NCI-H1436 (cell line): ENCODE measurements around the gene IL21.
"Not testable (repeated sequence)": the region's sequence is repeated elsewhere in the genome, so short reads cannot be mapped to it uniquely, and the experiment has no call there.

Experiments used
- DNase-seq: peaks from one replicate; lab custom pipeline; 2025; lab: John Stamatoyannopoulos, UW

IL21 gene

DNA sequence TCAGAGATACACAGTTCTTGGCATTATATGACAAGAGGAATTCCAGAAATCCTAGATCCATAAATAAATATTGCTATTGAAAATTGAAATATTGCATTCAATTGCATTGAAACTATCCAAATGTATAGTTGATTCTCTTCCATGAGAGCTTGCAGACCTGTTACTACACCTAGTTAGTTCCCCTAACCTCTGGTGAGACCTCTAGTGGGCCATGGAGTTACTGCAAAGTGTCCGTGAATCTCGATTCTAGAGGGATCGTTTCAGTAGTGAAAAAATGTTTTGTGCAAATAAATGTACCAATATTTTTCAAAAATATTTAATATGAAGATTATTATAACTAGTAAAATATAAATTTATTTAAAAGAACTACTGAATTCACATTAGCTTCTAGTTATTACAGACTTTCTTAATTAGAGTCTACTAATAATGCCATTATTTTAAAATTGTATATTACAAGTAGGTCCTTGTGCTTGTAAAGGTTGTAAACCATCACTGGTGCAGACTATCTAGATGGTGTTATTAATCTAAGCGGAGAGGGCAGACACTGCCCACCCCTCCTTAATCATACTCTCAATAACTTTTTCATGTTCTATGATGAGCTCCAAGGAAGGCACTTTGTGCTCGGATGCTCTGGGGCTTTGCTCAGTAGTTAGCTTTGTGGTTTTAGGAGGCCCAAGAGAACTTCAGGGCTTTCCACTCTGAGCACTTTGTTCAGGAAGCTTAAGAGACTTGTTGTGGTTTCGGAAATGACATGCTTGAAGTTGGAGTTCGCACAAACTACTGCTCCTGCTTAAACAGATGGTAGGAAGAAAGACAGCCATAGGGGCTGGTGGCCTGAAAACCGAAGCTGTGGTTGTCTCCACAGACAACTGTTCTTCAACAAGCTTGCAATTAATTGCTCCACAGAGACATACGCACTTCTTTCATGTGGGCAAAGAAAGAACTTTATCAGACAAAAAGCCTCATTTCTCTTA, 42.8 kb downstream of the IL21 start:
- peak; percentile 1 for DNase-seq

DNA sequence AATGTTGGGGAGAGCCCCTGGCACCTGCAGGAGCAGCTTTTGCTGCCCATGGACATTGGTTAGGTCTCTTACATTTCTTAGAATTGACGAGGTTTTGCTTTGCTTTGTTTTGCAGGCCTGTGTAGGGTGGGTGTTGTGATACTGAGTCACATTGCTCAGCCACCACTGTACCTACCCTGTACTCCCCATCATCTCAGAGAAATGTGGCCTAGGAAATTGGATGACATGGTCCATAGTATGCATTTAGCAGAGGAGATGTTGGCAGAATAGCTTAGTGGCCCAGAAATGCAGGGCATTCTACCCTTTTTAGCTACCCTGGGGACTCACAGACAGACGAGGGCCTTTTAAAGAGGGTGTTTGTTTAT, 43.7 kb downstream of the IL21 start:
- no peak for DNase-seq

DNA sequence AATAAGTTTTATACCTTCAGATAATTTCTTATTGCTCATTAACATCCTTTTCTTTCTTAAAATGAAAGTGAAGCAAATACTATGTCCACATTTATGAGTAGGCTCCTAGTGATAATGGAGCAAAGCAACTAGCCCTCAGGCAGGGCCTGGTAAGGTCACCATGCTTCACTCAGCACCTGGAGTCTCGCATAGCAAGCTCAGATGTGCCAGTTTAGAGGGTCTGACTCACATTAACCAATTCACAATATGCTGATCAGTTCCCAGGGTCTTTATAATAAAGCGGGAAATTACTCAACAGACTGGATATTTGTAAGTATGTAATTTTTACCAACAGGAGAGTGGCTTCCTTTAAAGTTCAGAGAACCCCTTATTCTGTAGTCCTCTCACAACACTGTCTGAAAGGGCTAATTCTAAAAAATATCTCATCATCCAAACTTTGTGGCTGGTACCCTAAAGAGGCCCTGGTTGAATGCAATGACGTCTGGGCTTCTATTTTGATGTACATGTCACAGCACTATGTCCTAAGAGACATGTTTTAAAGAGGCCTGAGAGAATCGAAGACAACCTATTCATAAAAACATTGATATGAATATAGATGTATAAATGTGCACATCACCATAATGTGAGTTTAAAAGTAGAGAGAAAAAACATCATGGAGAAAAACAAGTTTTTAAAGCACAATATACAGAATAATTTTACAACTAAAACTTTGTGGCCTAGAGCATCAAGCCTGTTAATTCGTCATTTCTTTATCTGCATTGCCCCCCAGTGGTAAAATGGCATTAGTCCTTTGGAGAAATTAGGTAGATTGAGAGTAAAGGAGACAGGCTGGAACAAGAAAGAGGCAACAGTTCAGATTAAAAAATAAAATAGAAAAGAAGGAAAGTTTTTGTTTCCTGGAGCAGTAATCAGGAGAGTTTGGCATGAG, 44.3 kb downstream of the IL21 start:
- no peak for DNase-seq

DNA sequence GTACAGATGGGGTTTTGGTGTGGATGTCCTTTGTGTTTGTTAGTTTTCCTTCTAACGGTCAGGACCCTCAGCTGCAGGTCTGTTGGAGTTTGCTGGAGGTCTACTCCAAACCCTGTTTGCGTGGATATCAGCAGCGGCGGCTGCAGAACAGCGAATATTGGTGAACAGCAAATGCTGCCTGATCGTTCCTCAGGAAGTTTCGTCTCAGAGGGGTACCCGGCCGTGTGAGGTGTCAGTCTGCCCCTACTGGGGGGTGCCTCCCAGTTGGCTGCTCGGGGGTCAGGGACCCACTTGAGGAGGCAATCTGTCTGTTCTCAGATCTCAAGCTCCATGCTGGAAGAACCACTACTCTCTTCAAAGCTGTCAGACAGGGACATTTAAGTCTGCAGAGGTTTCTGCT, 46.5 kb downstream of the IL21 start:
- not testable (repeated sequence) for DNase-seq

DNA sequence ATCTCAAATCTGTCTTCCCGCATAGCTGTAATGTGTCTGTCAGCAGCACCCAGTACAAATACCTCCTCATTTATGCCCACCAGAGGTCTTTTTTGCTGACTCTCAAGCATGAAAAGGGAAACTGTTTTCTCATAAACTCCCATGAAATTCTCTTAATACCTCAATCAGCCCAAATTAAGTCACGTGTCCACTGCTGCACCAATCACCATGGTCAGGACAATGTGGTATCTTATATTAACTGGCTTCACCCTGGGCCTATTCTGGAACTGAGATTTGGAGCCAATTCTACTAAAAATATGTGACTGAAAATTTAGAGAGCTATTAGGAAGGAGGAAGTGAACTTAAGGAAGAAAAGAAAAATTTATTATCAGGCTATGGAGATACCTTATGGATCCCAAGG, 58.4 kb downstream of the IL21 start:
- DNase-seq, result no peak
